GM21528 (cell line): ENCODE measurements around the gene C11orf65.

Source experiments
- ATAC-seq: cut with Tn5 transposase; IDR thresholded peaks from one replicate; pipeline ENCODE4 v1.9.1; 2021; ENCODE audit warnings: mild to moderate bottlenecking, moderate library complexity; ENCODE audit not compliant: unreplicated experiment, low FRiP score

C11orf65 gene

GRCh38 chr11:108467091-108467823, at the start of gene C11orf65:
C11orf65 (minus strand) TSS chr11:108467529; CDS start chr11:108461559, 5,970 bp downstream.
- ATAC-seq: peak; percentile 99

- ATAC-seq: no peak
Observed at GRCh38 chr11:108516125-108516524, 48.8 kb upstream of the C11orf65 start.

- ATAC-seq: no peak
Observed at GRCh38 chr11:108512708-108513107, 45.4 kb upstream of the C11orf65 start.

- no peak for ATAC-seq
Observed at GRCh38 chr11:108511851-108512474, 44.6 kb upstream of the C11orf65 start.

- ATAC-seq: no peak
Observed at GRCh38 chr11:108508653-108509593, 41.6 kb upstream of the C11orf65 start.

GRCh38 chr11:108501396-108501795, 34.1 kb upstream of the C11orf65 start:
- ATAC-seq: no peak

- no peak for ATAC-seq
Observed at GRCh38 chr11:108500721-108501120, 33.4 kb upstream of the C11orf65 start.

GRCh38 chr11:108500169-108500568, 32.8 kb upstream of the C11orf65 start:
- ATAC-seq: no peak

GRCh38 chr11:108498816-108499408, 31.6 kb upstream of the C11orf65 start:
- ATAC-seq: no peak

GRCh38 chr11:108498046-108498815, 30.9 kb upstream of the C11orf65 start, which contains the start of gene POGLUT3:
POGLUT3 (minus strand) TSS chr11:108498384; CDS start chr11:108498366, 18 bp downstream.
- ATAC-seq: peak; percentile 64

GRCh38 chr11:108497317-108498045, 30.2 kb upstream of the C11orf65 start:
- peak; percentile 65 for ATAC-seq

- no peak for ATAC-seq
Observed at GRCh38 chr11:108496643-108497256, 29.4 kb upstream of the C11orf65 start.

GRCh38 chr11:108495326-108495725, 28.0 kb upstream of the C11orf65 start:
- no peak for ATAC-seq

GRCh38 chr11:108494182-108494581, 26.9 kb upstream of the C11orf65 start:
- no peak for ATAC-seq

- ATAC-seq: no peak
Observed at GRCh38 chr11:108491936-108492335, 24.6 kb upstream of the C11orf65 start.

GRCh38 chr11:108486828-108487227, 19.5 kb upstream of the C11orf65 start:
- no peak for ATAC-seq

GRCh38 chr11:108486331-108486730, 19.0 kb upstream of the C11orf65 start:
- ATAC-seq: no peak

GRCh38 chr11:108483163-108483562, 15.8 kb upstream of the C11orf65 start:
- no peak for ATAC-seq
